Chondrocyte (in vitro differentiated cells): ENCODE measurements around the gene TBCA. TPM values are rescaled to one million over a fixed set of nuclear protein-coding genes. Genes with fewer than 3 reads are reported as not detected.

ENCODE experiments used
- DNase-seq: peaks from one replicate; pipeline ENCODE4 v3.0.0; 2021; ENCODE audit warnings: mixed read lengths, low spot score
- H3K27ac Mint-ChIP-seq: one replicate; pipeline ENCODE4 v1.8.0; 2021; ENCODE audit warnings: mild to moderate bottlenecking, moderate library complexity, mixed read lengths; ENCODE audit not compliant: unreplicated experiment
- H3K27me3 Mint-ChIP-seq: 2 replicates; pipeline ENCODE4 v1.8.0; 2021; ENCODE audit warnings: low read depth, mixed read lengths
- H3K36me3 Mint-ChIP-seq: 2 replicates; pipeline ENCODE4 v1.8.0; 2021; ENCODE audit warnings: low read depth, mixed read lengths
- H3K4me1 Mint-ChIP-seq: 2 replicates; pipeline ENCODE4 v1.8.0; 2021; ENCODE audit warnings: low read depth, mild to moderate bottlenecking, mixed read lengths
- H3K4me3 Mint-ChIP-seq: one replicate; pipeline ENCODE4 v1.8.0; 2021; ENCODE audit warnings: mild to moderate bottlenecking, moderate library complexity, mixed read lengths; ENCODE audit not compliant: unreplicated experiment
- H3K9me3 Mint-ChIP-seq: 2 replicates; pipeline ENCODE4 v1.8.0; 2021; ENCODE audit warnings: low read depth, mixed read lengths
- total RNA-seq: library from RNA; stranded (reverse); gene quantifications from 3 replicates; pipeline ENCODE4 v1.2.1, GENCODE V29; 2021
- TF ChIP-seq, protein P1 (sequence below): fragments of 200-600 bp; sonication (generic); IDR thresholded peaks from 2 replicates; pipeline ENCODE4 v1.5.0; 2021; ENCODE audit warnings: antibody characterized with exemption, mild to moderate bottlenecking, moderate library complexity

Gene TBCA
- total RNA-seq, 1 donor from 2014 or later: 163 TPM

DNA sequence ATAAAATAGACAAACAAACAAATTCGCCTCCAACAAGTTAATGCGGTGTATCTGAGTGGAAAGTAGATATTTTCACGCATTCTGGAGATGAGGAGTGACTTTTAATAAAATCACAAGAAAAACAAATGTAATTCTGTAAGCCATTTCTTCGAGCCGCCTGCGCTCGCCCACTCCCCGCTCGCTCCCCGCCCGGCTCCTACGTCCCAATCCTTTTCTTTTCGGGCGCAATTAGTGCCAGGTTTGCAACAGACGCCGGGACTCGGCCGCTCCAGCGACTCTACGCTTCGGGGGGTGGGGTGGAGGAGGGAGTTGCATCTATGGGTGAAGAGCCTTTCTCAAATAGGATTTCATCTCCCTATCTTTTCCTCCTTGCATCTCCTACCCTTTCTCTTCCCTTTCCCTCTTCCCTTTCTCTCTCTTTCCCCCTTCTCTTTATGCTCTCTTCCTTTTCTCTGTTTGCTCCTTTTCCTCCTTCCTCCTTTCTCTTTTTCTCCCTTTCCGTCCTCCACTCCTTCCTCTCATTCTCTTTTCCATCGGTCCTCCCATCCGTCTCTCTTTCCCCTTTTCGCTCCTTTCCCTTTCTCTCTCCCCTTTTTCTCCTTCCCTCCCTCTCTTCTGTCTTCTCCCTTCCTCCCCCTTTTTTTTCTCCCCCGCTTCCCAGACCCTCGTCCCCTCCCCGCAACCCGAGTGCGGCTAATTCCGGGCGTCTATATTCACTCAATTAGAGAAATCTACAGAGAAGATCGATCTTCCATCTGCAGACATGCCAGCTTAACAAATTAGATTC lies 131.6 kb downstream of the TBCA start:
- H3K4me1 Mint-ChIP-seq: peaks cover 21% of the 10 kb centered on the region
- no peaks in the 10 kb centered on the region for H3K9me3 Mint-ChIP-seq
- no peak overlapping the region for H3K27ac Mint-ChIP-seq
- H3K27me3 Mint-ChIP-seq: peaks cover 91% of the 10 kb centered on the region
- no peak for DNase-seq
- peak overlapping the region; percentile 33 for H3K4me3 Mint-ChIP-seq
- TF ChIP-seq, protein P1, sequence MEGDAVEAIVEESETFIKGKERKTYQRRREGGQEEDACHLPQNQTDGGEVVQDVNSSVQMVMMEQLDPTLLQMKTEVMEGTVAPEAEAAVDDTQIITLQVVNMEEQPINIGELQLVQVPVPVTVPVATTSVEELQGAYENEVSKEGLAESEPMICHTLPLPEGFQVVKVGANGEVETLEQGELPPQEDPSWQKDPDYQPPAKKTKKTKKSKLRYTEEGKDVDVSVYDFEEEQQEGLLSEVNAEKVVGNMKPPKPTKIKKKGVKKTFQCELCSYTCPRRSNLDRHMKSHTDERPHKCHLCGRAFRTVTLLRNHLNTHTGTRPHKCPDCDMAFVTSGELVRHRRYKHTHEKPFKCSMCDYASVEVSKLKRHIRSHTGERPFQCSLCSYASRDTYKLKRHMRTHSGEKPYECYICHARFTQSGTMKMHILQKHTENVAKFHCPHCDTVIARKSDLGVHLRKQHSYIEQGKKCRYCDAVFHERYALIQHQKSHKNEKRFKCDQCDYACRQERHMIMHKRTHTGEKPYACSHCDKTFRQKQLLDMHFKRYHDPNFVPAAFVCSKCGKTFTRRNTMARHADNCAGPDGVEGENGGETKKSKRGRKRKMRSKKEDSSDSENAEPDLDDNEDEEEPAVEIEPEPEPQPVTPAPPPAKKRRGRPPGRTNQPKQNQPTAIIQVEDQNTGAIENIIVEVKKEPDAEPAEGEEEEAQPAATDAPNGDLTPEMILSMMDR: no peak
- H3K36me3 Mint-ChIP-seq: peaks cover 6% of the 10 kb centered on the region

DNA sequence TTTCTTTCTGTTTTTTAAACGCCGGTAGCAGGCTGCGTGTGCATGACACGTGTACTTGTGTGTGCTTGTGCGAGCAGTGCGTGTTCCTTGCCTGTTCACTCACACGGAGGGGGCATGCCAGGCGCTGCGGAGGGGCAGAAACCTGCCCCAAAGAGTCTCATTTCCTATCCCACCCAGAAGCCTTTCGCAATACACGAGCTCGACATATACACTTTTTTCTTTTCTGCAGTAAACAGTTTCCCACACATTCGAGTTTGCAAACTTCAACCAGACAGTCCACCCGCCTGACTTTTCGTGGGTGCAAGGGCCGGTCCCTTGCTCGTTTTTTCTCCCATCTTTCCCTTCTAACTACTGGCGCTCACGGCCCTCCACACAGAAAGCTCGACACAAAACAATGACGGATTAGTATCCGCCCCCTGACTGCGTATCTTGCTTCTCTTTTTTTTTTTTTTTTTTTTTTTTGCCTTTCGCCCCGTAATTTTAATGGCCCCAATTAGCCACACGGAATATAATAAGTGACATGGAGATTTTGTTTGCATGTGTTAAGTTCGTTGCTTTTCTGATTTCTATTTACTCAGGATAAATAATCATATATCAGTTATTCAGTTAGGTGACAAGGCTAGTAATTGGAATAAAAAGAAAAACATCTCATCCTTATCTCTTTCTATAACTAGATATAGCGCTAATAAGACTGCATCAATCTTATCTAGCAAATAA lies 132.3 kb downstream of the TBCA start:
- Mint-ChIP-seq H3K36me3 (peaks cover 6% of the 10 kb centered on the region), H3K4me1 (peaks cover 24% of the 10 kb centered on the region), H3K27ac (no peak overlapping the region), H3K4me3 (no peak overlapping the region), H3K9me3 (no peaks in the 10 kb centered on the region), H3K27me3 (peaks cover 88% of the 10 kb centered on the region)
- no peak for DNase-seq
- TF ChIP-seq, protein P1: no peak

DNA sequence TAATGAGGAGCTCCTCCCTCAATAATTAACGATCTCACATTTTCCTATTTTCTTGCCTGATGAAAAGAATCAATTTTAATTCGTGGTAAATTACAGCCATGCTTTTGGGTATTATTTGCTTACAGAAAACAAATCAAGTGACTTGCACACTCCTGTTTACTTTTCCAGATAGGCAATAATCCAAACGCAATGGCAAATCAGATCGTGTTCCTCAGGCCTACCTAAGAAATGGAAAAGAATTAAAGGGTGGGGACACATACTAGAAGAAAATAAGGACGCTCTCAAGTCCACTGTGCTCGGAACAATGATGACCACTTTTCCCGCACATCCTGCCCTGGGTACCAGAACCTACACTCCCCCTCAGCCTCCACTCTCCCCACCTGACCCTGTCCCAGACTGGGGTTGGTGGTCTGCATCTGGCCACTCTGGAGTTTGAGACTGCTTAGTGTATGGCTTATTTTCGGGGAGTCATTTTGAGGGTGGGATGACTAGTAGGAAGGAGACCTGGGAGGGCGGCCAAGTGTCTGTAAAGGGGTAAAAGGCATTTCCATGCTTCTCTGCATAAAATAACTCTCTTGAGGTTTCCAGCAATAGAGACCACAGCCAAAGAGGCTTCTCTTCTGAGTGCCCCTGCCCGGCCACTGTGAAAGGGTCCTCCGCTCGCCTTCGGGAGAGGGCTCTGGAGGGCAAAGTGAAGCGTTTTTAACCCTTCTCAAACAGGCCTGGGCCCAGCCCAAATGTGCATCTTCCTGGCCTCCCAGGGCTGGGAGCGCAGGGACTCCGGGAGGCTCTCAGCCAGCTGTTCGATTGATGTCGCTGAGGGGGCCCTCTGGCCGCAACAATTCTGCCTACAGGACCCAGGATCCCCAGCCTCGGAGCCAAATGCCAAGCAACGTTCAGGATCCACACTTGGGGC lies 133.1 kb downstream of the TBCA start:
- no peak for DNase-seq
- H3K27me3 Mint-ChIP-seq: peaks cover 81% of the 10 kb centered on the region
- peaks cover 4% of the 10 kb centered on the region for H3K36me3 Mint-ChIP-seq
- no peak overlapping the region for H3K4me3 Mint-ChIP-seq
- TF ChIP-seq, protein P1: no peak
- H3K9me3 Mint-ChIP-seq: no peaks in the 10 kb centered on the region
- peaks cover 24% of the 10 kb centered on the region for H3K4me1 Mint-ChIP-seq
- no peak overlapping the region for H3K27ac Mint-ChIP-seq

DNA sequence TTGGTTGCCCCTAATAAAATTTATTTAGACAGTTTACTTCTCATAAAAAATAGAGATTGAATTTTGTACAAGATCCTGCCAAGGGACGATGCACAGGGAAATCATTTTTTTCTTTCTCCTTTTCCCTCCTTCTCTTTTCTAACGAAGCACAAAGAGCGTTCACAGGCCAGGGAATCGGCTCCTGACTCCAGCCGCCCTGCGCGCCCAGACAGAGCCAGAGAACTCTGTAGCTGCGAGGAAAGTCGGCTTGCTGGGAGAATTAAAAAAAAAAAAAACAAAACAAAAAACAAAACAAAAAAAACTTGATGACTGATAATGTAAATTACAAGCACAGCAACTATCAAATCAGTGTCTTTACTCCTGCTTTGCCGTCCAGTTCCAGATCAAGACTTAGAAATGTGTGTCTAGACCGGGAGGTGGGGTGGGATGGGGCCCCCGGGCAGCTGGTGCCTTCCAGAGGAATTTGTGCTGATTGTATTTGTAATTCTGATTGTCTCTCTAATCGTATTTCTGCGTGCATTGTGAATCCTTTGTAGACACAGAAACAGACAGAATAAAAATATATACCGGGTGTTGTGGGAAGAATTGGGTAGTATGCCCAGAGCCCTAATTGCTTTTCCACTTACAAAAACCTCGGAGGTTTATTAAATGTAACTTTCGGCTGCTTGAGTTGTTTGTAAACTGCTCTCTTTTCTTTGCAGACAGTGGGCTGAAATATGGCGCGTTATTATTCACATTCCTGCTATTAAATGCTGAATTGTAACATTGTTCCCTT lies 134.0 kb downstream of the TBCA start:
- H3K36me3 Mint-ChIP-seq: peaks cover 6% of the 10 kb centered on the region
- TF ChIP-seq, protein P1: no peak
- peaks cover 33% of the 10 kb centered on the region for H3K4me1 Mint-ChIP-seq
- DNase-seq: no peak
- no peak overlapping the region for H3K4me3 Mint-ChIP-seq
- no peaks in the 10 kb centered on the region for H3K9me3 Mint-ChIP-seq
- H3K27ac Mint-ChIP-seq: no peak overlapping the region
- peaks cover 81% of the 10 kb centered on the region for H3K27me3 Mint-ChIP-seq
